ENCODE measurements around the gene ASB16. TPM values are rescaled to one million over a fixed set of nuclear protein-coding genes. Genes with fewer than 3 reads are reported as not detected.

Gene ASB16
- total RNA-seq, 2 experiments from 2014 or later, result 0.30 to 0.44 TPM

DNA sequence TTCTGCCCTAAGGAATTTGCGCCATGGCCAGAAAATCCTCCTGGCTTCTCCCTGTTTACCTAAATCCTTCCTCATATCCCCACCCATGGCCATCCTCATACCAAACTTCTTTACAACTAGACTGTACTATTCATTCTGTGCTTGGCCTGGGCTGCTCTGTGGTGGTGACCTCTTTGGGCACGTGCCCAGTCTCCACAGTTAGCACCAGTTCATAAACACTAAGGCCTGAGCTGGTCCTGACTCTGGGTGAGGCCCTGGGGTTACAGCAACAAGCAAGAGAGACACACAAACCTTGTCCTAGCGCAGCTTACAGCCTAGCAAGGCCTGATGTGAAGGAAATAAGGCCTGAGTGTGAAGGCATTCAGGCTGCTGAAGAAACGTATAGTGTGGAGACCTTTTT is 32.3 kb downstream of the ASB16 start:
- no peak overlapping the region for H3K4me2 ChIP-seq (ENCODE audit: low read length)
- H3K9me3 ChIP-seq (ENCODE audit: low read length), result no peaks in the 10 kb centered on the region
- CTCF ChIA-PET (ENCODE audit: unreplicated experiment), result no interaction called here
- H3K36me3 ChIP-seq (ENCODE audit: insufficient read depth, low read length), result peaks cover 25% of the 10 kb centered on the region
- no peaks in the 10 kb centered on the region for H3K9me2 ChIP-seq (ENCODE audit: insufficient read depth, low read length)
- H3K4me3 ChIP-seq (ENCODE audit: low read depth, low read length, poor library complexity, severe bottlenecking), result no peak overlapping the region
- POLR2A ChIA-PET, result interaction anchor here (1.5 to 2.2 kb wide), 2 partner anchors 14 to 19 kb away, joined by 4 to 7 read pairs; no protein-coding TSS in a partner anchor
- H4K20me1 ChIP-seq (ENCODE audit: insufficient read depth, low read length), result no peaks in the 10 kb centered on the region
- no peak for DNase-seq (ENCODE audit: low spot score)
- H3K27ac ChIP-seq (ENCODE audit: low read depth, low read length, poor library complexity, severe bottlenecking), result peak overlapping the region; percentile 18
- TF ChIP-seq, protein P1, sequence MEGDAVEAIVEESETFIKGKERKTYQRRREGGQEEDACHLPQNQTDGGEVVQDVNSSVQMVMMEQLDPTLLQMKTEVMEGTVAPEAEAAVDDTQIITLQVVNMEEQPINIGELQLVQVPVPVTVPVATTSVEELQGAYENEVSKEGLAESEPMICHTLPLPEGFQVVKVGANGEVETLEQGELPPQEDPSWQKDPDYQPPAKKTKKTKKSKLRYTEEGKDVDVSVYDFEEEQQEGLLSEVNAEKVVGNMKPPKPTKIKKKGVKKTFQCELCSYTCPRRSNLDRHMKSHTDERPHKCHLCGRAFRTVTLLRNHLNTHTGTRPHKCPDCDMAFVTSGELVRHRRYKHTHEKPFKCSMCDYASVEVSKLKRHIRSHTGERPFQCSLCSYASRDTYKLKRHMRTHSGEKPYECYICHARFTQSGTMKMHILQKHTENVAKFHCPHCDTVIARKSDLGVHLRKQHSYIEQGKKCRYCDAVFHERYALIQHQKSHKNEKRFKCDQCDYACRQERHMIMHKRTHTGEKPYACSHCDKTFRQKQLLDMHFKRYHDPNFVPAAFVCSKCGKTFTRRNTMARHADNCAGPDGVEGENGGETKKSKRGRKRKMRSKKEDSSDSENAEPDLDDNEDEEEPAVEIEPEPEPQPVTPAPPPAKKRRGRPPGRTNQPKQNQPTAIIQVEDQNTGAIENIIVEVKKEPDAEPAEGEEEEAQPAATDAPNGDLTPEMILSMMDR (conservative IDR thresholded peaks at IDR 0.05; ENCODE audit: low read length), result no peak
- no peak for TF ChIP-seq EZH2phosphoT487 (IDR thresholded peaks at IDR 0.05; ENCODE audit: borderline replicate concordance, low read depth, low read length)
- H3K79me2 ChIP-seq (ENCODE audit: insufficient read depth, low read depth, low read length), result peaks cover 15% of the 10 kb centered on the region
- no peak overlapping the region for H2AFZ ChIP-seq (ENCODE audit: low read length)
- H3K4me1 ChIP-seq (ENCODE audit: insufficient read depth, low read length, poor library complexity, severe bottlenecking), result peaks cover 47% of the 10 kb centered on the region
- no TSS peak for BruUV-seq (replicated peaks)
- intact Hi-C loops (cut with micrococcal nuclease; ENCODE audit: unreplicated experiment), result no loop called here

DNA sequence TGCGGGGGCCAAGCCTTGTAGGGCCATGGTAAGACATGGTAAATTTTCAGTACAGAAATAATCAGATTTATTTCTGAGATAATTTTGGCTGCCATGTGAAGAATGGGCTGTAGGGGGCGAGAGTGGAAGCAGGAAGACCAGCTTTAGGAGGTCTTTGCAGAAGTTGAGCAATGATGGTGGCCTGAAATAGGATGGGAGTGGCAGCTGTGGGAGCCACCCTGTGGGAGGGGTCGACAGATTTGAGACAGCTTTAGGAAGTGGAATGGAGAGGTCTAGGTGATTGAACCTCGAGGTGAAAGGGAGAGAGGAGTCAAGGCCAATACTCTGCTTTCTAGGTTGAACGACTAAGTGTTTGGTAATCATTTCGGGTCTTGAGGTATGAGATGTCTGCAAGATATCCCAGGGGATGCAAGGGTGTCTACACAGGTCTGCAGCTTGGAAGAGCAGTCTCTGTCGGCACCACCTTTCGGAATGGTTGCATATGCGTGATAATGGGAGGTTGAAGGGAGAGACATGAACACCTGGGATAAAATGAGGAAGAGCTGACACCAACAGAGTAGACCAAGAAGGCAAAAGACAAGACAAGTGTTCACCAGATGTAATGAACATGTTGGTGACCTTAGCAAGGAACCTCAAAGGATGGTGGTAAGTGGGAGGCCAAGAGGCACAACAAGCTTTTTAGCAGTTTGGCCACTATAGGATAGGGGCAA is 33.4 kb downstream of the ASB16 start:
- H3K36me3 ChIP-seq (ENCODE audit: insufficient read depth, low read length), result peaks cover 35% of the 10 kb centered on the region
- BruUV-seq (replicated peaks), result no TSS peak
- peaks cover 41% of the 10 kb centered on the region for H3K4me1 ChIP-seq (ENCODE audit: insufficient read depth, low read length, poor library complexity, severe bottlenecking)
- ChIA-PET POLR2A (interaction anchor here (0.6 to 1.5 kb wide), 3 partner anchors 12 to 17 kb away, joined by 3 to 5 read pairs (median 4); no protein-coding TSS in a partner anchor), CTCF (ENCODE audit: unreplicated experiment) (interaction anchor here (0.5 to 1.0 kb wide), 3 partner anchors 17 to 162 kb away, joined by 3 read pairs; partner anchors contain the start of gene TMUB2)
- H3K4me3 ChIP-seq (ENCODE audit: low read depth, low read length, poor library complexity, severe bottlenecking), result no peak overlapping the region
- no peaks in the 10 kb centered on the region for H3K9me3 ChIP-seq (ENCODE audit: low read length)
- peak overlapping the region; percentile 33 for H3K27ac ChIP-seq (ENCODE audit: low read depth, low read length, poor library complexity, severe bottlenecking)
- peak; percentile 83 for DNase-seq (ENCODE audit: low spot score)
- intact Hi-C loops (cut with micrococcal nuclease; ENCODE audit: unreplicated experiment), result no loop called here
- no peaks in the 10 kb centered on the region for H3K9me2 ChIP-seq (ENCODE audit: insufficient read depth, low read length)
- no peak overlapping the region for H2AFZ ChIP-seq (ENCODE audit: low read length)
- no peaks in the 10 kb centered on the region for H4K20me1 ChIP-seq (ENCODE audit: insufficient read depth, low read length)
- TF ChIP-seq EZH2phosphoT487 (IDR thresholded peaks at IDR 0.05; ENCODE audit: borderline replicate concordance, low read depth, low read length), result no peak
- TF ChIP-seq, protein P1 (conservative IDR thresholded peaks at IDR 0.05; ENCODE audit: low read length), result peak; percentile 92
- peak overlapping the region; percentile 21; the same call in 1 of the 2 replicates for H3K4me2 ChIP-seq (ENCODE audit: low read length)
- H3K79me2 ChIP-seq (ENCODE audit: insufficient read depth, low read depth, low read length), result peaks cover 5% of the 10 kb centered on the region; the same call in 1 of the 2 replicates

DNA sequence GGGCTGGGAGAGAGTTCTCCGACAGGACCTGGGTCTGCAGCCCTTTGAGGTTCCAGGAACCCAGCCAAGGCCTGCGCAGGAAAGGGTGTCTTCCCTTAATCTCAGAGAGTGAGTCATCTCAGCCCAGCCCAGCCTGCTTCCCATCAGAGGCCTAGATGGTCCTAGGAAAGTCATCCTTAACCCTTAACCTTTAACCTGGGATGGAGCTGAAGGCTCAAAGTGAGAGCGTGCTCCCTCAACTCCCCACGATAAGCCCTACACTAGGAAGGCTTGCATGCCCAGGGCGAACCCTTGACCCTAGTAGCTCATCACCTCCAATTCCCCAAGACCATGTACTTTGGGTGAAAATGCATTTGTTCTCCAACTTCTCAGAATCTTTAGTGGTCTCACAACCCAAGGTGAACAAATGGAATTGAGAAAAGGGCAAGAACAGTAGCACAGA is 34.0 kb downstream of the ASB16 start:
- Histone ChIP-seq H3K79me2 (ENCODE audit: insufficient read depth, low read depth, low read length) (peaks cover 11% of the 10 kb centered on the region; the same call in 1 of the 2 replicates), H4K20me1 (ENCODE audit: insufficient read depth, low read length) (no peaks in the 10 kb centered on the region), H3K36me3 (ENCODE audit: insufficient read depth, low read length) (peaks cover 41% of the 10 kb centered on the region), H3K27ac (ENCODE audit: low read depth, low read length, poor library complexity, severe bottlenecking) (peak overlapping the region; percentile 33), H3K9me2 (ENCODE audit: insufficient read depth, low read length) (no peaks in the 10 kb centered on the region), H2AFZ (ENCODE audit: low read length) (no peak overlapping the region), H3K4me2 (ENCODE audit: low read length) (no peak overlapping the region), H3K4me1 (ENCODE audit: insufficient read depth, low read length, poor library complexity, severe bottlenecking) (peaks cover 42% of the 10 kb centered on the region), H3K4me3 (ENCODE audit: low read depth, low read length, poor library complexity, severe bottlenecking) (no peak overlapping the region), H3K9me3 (ENCODE audit: low read length) (no peaks in the 10 kb centered on the region)
- BruUV-seq (replicated peaks), result no TSS peak
- no peak for TF ChIP-seq EZH2phosphoT487 (IDR thresholded peaks at IDR 0.05; ENCODE audit: borderline replicate concordance, low read depth, low read length)
- TF ChIP-seq, protein P1 (conservative IDR thresholded peaks at IDR 0.05; ENCODE audit: low read length), result no peak
- ChIA-PET CTCF (ENCODE audit: unreplicated experiment) (interaction anchor here (0.5 to 0.9 kb wide), 2 partner anchors 122 to 161 kb away, joined by 3 read pairs; no protein-coding TSS in a partner anchor), POLR2A (interaction anchor here (0.6 to 1.4 kb wide), 2 partner anchors 12 to 14 kb away, joined by 3 to 5 read pairs; no protein-coding TSS in a partner anchor)
- intact Hi-C loops (cut with micrococcal nuclease; ENCODE audit: unreplicated experiment), result no loop called here
- DNase-seq (ENCODE audit: low spot score), result no peak
